ENCODE data around the gene OR8B8.
"Not testable (repeated sequence)": the region's sequence is repeated elsewhere in the genome, so short reads cannot be mapped to it uniquely, and the experiment has no call there.

The OR8B8 gene

GRCh38 chr11:124445646-124446150 is at the start of gene OR8B8:
TSS of gene OR8B8 (minus strand) at chr11:124445696. CDS start at chr11:124441085, 4,611 bp downstream.
- DNase-seq (ENCODE audit: low read depth in 3 of 3) = no peak

GRCh38 chr11:124493016-124493655 is 47.6 kb upstream of the OR8B8 start:
- DNase-seq (ENCODE audit: low read depth in 3 of 3) = no peak

- DNase-seq (ENCODE audit: low read depth in 3 of 3) = no peak
Measured at GRCh38 chr11:124483422-124483821, 37.9 kb upstream of the OR8B8 start.

- DNase-seq (ENCODE audit: low read depth in 3 of 3) = no peak
Measured at GRCh38 chr11:124482362-124483147, 37.1 kb upstream of the OR8B8 start.

- DNase-seq (ENCODE audit: low read depth in 3 of 3) = no peak
Measured at GRCh38 chr11:124481365-124482323, 36.1 kb upstream of the OR8B8 start.

- no peak for DNase-seq (ENCODE audit: low read depth in 3 of 3)
Measured at GRCh38 chr11:124479561-124479960, 34.1 kb upstream of the OR8B8 start.

GRCh38 chr11:124475265-124475664 is 29.8 kb upstream of the OR8B8 start:
- DNase-seq (ENCODE audit: low read depth in 3 of 3) = no peak

GRCh38 chr11:124474779-124475178 is 29.3 kb upstream of the OR8B8 start:
- DNase-seq (ENCODE audit: low read depth in 3 of 3) = no peak

- no peak for DNase-seq (ENCODE audit: low read depth in 3 of 3)
Measured at GRCh38 chr11:124474079-124474478, 28.6 kb upstream of the OR8B8 start.

- DNase-seq (ENCODE audit: low read depth in 3 of 3) = no peak
Measured at GRCh38 chr11:124473476-124473875, 28.0 kb upstream of the OR8B8 start.

GRCh38 chr11:124470561-124471227 is 25.2 kb upstream of the OR8B8 start:
- DNase-seq (ENCODE audit: low read depth in 3 of 3) = no peak

GRCh38 chr11:124467381-124467927 is 22.0 kb upstream of the OR8B8 start:
- no peak for DNase-seq (ENCODE audit: low read depth in 3 of 3)

GRCh38 chr11:124465368-124465767 is 19.9 kb upstream of the OR8B8 start:
- no peak for DNase-seq (ENCODE audit: low read depth in 3 of 3)

- no peak for DNase-seq (ENCODE audit: low read depth in 3 of 3)
Measured at GRCh38 chr11:124463990-124464389, 18.5 kb upstream of the OR8B8 start.

- DNase-seq (ENCODE audit: low read depth in 3 of 3) = no peak
Measured at GRCh38 chr11:124463324-124463723, 17.8 kb upstream of the OR8B8 start.

- no peak for DNase-seq (ENCODE audit: low read depth in 3 of 3)
Measured at GRCh38 chr11:124460459-124460858, 15.0 kb upstream of the OR8B8 start.

- DNase-seq (ENCODE audit: low read depth in 3 of 3) = not testable (repeated sequence)
Measured at GRCh38 chr11:124459379-124459778, 13.9 kb upstream of the OR8B8 start.

- DNase-seq (ENCODE audit: low read depth in 3 of 3) = no peak
Measured at GRCh38 chr11:124454552-124454951, 9.1 kb upstream of the OR8B8 start.

- DNase-seq (ENCODE audit: low read depth in 3 of 3) = no peak
Measured at GRCh38 chr11:124446916-124447315, 1.4 kb upstream of the OR8B8 start.

- DNase-seq (ENCODE audit: low read depth in 3 of 3) = no peak
Measured at GRCh38 chr11:124442847-124443246, 2.6 kb downstream of the OR8B8 start.

GRCh38 chr11:124442442-124442841 is 3.1 kb downstream of the OR8B8 start:
- no peak for DNase-seq (ENCODE audit: low read depth in 3 of 3)
